ENCODE measurements around the gene CHCHD6. TPM values are rescaled to one million over a fixed set of nuclear protein-coding genes. Genes with fewer than 3 reads are reported as not detected.
"Not testable (repeated sequence)": the region's sequence is repeated elsewhere in the genome, so short reads cannot be mapped to it uniquely, and the experiment has no call there.

Gene CHCHD6
- total and polyA plus RNA-seq, 2 donors from 2014 or later, result 10.7 to 35.2 TPM

DNA sequence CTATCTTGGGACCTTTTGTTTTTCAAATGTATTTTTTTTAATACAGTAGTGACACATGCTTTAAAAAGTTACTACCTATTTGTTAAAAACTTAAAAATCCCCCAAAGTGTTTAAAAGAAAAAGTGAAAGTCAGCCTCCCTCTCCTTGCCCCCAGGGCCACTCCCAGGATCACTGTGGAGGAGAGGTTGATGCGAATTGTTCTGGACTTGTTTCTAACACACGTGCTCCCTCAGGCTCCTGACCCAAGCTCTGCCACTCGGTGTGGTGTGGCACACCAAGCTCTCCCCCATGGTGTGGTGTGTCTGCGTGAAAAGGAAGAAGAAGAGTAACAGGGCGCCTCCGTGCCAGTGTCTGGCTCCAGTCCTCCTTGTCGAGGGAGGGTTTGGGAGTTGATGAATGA lies 93.5 kb downstream of the CHCHD6 start:
- Histone ChIP-seq H3K9me3 (ENCODE audit: control insufficient read depth in 2 of 3, insufficient read depth in 1 of 3, low read length in 3 of 3) (peaks cover 0 to 7% (median 0%) of the 10 kb centered on the region in 3 donors), H3K4me1 (ENCODE audit: control insufficient read depth in 2 of 3, insufficient read depth in 2 of 3, low read depth in 1 of 3, low read length in 3 of 3) (no peaks in the 10 kb centered on the region), H3K27me3 (ENCODE audit: control insufficient read depth, insufficient read depth, low read length) (no peaks in the 10 kb centered on the region), H3K4me3 (ENCODE audit: low read length in 3 of 3) (no peak overlapping the region), H3K9ac (ENCODE audit: low read length in 3 of 3) (no peak overlapping the region), H3K36me3 (ENCODE audit: control insufficient read depth in 2 of 3, insufficient read depth in 3 of 3, low read length in 3 of 3) (no peaks in the 10 kb centered on the region), H3K27ac (ENCODE audit: low read depth in 2 of 2, low read length in 2 of 2) (no peak overlapping the region)
- DNase-seq (no peak), FAIRE-seq (no peak)
- intact Hi-C loops (cut with DNase I), result no loop called here
- TF ChIP-seq, protein P1, sequence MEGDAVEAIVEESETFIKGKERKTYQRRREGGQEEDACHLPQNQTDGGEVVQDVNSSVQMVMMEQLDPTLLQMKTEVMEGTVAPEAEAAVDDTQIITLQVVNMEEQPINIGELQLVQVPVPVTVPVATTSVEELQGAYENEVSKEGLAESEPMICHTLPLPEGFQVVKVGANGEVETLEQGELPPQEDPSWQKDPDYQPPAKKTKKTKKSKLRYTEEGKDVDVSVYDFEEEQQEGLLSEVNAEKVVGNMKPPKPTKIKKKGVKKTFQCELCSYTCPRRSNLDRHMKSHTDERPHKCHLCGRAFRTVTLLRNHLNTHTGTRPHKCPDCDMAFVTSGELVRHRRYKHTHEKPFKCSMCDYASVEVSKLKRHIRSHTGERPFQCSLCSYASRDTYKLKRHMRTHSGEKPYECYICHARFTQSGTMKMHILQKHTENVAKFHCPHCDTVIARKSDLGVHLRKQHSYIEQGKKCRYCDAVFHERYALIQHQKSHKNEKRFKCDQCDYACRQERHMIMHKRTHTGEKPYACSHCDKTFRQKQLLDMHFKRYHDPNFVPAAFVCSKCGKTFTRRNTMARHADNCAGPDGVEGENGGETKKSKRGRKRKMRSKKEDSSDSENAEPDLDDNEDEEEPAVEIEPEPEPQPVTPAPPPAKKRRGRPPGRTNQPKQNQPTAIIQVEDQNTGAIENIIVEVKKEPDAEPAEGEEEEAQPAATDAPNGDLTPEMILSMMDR (IDR thresholded peaks at IDR 0.05; ENCODE audit: borderline replicate concordance, extremely low read depth, insufficient read depth), result no peak

DNA sequence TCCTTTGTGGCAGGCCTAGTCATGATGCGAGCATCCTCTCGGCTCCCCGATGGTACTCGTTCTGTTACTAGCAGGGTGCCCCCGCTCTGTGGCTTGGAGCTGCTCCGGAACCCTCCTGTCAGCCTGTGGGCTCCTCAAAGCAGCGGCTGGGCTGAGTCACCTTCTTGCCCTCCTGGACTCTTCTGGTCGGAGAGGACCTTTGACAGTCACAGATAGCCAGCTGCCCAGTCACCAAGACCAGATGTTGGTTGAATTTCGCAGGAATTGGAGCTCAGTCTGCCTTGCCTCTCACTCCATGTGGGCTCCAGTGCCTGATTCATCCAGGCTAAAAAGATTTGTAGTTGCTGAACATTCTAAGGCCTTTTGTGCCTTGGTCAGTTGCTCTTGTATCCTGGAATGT lies 94.5 kb downstream of the CHCHD6 start:
- intact Hi-C loops (cut with DNase I), result no loop called here
- DNase-seq, result no peak
- FAIRE-seq, result no peak

DNA sequence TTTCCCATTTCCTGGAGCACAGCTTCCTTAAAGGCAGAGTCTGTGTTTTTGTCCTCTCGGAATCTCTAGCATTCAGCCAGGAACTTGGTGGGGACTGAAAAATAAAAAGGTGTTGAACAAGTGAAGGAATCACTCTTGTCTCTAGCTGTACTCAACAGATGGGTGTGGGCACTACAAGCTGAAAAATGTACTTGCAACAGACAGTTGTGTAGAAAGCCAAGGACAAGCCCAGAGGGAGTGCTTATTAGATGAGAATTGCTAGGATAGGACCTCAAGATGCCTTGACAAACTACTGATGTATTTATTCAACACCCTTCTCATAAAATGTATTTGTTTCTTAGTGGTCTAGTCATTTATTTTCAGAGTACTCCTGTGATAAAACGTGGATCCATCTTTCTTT lies 95.1 kb downstream of the CHCHD6 start:
- Histone ChIP-seq H3K9me3 (ENCODE audit: control insufficient read depth in 2 of 3, insufficient read depth in 1 of 3, low read length in 3 of 3) (no peaks in the 10 kb centered on the region), H3K4me1 (ENCODE audit: control insufficient read depth in 2 of 3, insufficient read depth in 2 of 3, low read depth in 1 of 3, low read length in 3 of 3) (no peaks in the 10 kb centered on the region), H3K36me3 (ENCODE audit: control insufficient read depth in 2 of 3, insufficient read depth in 3 of 3, low read length in 3 of 3) (no peaks in the 10 kb centered on the region), H3K4me3 (ENCODE audit: low read length in 3 of 3) (no peak overlapping the region), H3K9ac (ENCODE audit: low read length in 3 of 3) (no peak overlapping the region), H3K27ac (ENCODE audit: low read depth in 2 of 2, low read length in 2 of 2) (no peak overlapping the region), H3K27me3 (ENCODE audit: control insufficient read depth, insufficient read depth, low read length) (no peaks in the 10 kb centered on the region)
- no peak for FAIRE-seq
- DNase-seq, result no peak
- TF ChIP-seq, protein P1 (IDR thresholded peaks at IDR 0.05; ENCODE audit: borderline replicate concordance, extremely low read depth, insufficient read depth), result no peak
- intact Hi-C loops (cut with DNase I), result no loop called here

More for the DNA sequence above, 94.5 kb downstream of the CHCHD6 start:
- Histone ChIP-seq H3K27ac (ENCODE audit: low read depth in 2 of 2, low read length in 2 of 2) (no peak overlapping the region), H3K4me3 (ENCODE audit: low read length in 3 of 3) (no peak overlapping the region), H3K9me3 (ENCODE audit: control insufficient read depth in 2 of 3, insufficient read depth in 1 of 3, low read length in 3 of 3) (no peaks in the 10 kb centered on the region), H3K36me3 (ENCODE audit: control insufficient read depth in 2 of 3, insufficient read depth in 3 of 3, low read length in 3 of 3) (no peaks in the 10 kb centered on the region), H3K9ac (ENCODE audit: low read length in 3 of 3) (no peak overlapping the region), H3K27me3 (ENCODE audit: control insufficient read depth, insufficient read depth, low read length) (no peaks in the 10 kb centered on the region), H3K4me1 (ENCODE audit: control insufficient read depth in 2 of 3, insufficient read depth in 2 of 3, low read depth in 1 of 3, low read length in 3 of 3) (no peaks in the 10 kb centered on the region)
- TF ChIP-seq, protein P1 (IDR thresholded peaks at IDR 0.05; ENCODE audit: borderline replicate concordance, extremely low read depth, insufficient read depth), result no peak

DNA sequence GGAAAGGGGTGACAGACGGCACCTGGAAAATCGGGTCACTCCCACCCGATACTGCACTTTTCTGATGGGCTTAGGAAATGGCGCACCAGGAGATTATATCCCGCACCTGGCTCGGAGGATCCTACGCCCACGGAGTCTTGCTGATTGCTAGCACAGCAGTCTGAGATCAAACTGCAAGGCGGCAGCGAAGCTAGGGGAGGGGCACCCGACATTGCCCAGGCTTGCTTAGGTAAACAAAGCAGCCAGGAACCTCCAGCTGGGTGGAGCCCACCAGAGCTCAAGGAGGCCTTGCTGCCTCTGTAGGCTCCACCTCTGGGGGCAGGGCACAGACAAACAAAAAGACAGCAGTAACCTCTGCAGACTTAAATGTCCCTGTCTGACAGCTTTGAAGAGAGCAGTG lies 97.3 kb downstream of the CHCHD6 start:
- H3K4me1 ChIP-seq (ENCODE audit: control insufficient read depth in 2 of 3, insufficient read depth in 2 of 3, low read depth in 1 of 3, low read length in 3 of 3); DNase-seq; H3K9me3 ChIP-seq (ENCODE audit: control insufficient read depth in 2 of 3, insufficient read depth in 1 of 3, low read length in 3 of 3); H3K36me3 ChIP-seq (ENCODE audit: control insufficient read depth in 2 of 3, insufficient read depth in 3 of 3, low read length in 3 of 3); intact Hi-C loops (cut with DNase I); H3K4me3 ChIP-seq (ENCODE audit: low read length in 3 of 3); H3K27ac ChIP-seq (ENCODE audit: low read depth in 2 of 2, low read length in 2 of 2); H3K27me3 ChIP-seq (ENCODE audit: control insufficient read depth, insufficient read depth, low read length); FAIRE-seq; H3K9ac ChIP-seq (ENCODE audit: low read length in 3 of 3): not testable (repeated sequence)

Data from kidney (tissue), 14 donors.